ENCODE measurements around the gene LAMA2. TPM values are rescaled to one million over a fixed set of nuclear protein-coding genes. Genes with fewer than 3 reads are reported as not detected.
A peak's percentile ranks its signal among the peaks of the same experiment; 100 is the strongest.

Gene LAMA2
- total RNA-seq, 2 donors from 2014 or later: 2.2 to 3.4 TPM

DNA sequence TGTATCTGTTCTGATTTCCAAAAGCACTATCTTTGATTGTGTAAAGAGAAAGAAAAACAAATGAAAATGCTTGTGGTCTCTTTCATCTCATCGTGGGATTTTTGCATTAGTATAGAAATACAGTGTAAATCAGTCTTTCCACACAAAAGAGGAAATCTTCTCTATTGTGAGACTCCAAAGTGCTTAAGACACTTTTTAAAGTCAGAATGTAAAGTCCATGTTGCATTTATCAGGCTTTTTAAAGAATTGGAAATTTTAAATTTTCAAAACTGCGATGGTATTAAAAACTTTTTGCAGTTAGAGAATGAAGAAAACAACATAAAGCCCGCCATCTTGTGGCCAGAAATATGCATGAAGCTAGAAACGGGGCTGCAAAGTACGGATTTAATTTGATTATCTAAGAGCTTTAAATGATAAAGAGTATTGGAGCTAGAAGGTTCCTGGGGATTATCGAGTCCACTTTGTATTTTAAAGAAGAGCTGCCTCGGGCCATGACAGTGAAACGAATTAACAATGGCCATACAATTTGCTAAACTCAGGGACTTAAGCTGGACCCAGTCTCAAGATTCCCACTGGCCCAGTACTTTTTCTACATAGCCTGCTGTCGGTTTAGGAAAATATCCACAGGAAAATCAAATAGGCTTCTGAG is 487.5 kb downstream of the LAMA2 start:
- peaks cover 17% of the 10 kb centered on the region for H3K4me1 Mint-ChIP-seq
- no peaks in the 10 kb centered on the region for H3K27me3 Mint-ChIP-seq
- no peak overlapping the region for H3K27ac Mint-ChIP-seq
- ATAC-seq (peak; percentile 35), DNase-seq (peak in 1 of 3 donors; percentile 35)
- peak overlapping the region; percentile 49 for H3K4me3 Mint-ChIP-seq
- no peaks in the 10 kb centered on the region for H3K9me3 ChIP-seq (ENCODE audit: control insufficient read depth, low read length, poor library complexity, severe bottlenecking)
- peaks cover 2% of the 10 kb centered on the region for H3K36me3 Mint-ChIP-seq (ENCODE audit: low read depth)

DNA sequence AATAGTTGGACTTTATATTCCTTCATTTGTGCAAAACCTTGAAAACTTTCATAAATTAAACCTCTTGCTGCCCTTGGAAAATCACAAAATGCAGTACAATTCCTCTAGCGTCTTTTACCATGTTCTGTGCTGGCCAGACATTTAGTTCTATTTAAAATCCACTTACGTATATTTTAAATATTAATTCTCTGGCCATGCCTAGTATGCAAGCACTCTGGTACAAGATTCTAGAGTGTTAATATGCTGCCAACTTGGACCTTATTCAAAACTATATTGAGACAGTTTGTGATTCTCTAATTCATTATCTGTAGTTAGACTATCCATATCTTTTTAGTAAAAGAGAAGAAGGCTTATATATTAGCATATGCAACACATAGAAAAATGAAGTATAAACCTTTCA is 498.9 kb downstream of the LAMA2 start:
- ATAC-seq (no peak), DNase-seq (no peak)
- peaks cover 6% of the 10 kb centered on the region for H3K36me3 Mint-ChIP-seq (ENCODE audit: low read depth)
- H3K27ac Mint-ChIP-seq: no peak overlapping the region
- H3K9me3 ChIP-seq (ENCODE audit: control insufficient read depth, low read length, poor library complexity, severe bottlenecking): no peaks in the 10 kb centered on the region
- H3K27me3 Mint-ChIP-seq: peaks cover 5% of the 10 kb centered on the region
- peaks cover 4% of the 10 kb centered on the region for H3K4me1 Mint-ChIP-seq
- H3K4me3 Mint-ChIP-seq: no peak overlapping the region

DNA sequence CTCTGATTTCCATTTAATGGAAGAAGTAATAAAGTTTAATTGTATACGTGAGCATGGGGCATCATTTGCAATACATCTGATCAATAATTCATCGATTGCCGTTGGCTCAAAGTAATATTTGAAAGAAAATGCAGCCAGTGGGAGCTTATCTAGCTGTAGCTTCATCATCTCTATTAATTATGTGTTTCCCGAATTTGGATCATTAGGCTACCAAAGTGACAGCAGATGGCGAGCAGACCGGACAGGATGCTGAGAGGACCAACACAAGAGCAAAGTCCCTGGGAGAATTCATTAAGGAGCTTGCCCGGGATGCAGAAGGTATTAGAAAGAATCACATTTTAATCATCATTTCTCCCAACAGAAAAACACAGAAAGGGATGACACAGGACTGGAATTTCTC is 500.0 kb downstream of the LAMA2 start:
- no peak for DNase-seq
- no peak for ATAC-seq
- no peak overlapping the region for H3K27ac Mint-ChIP-seq
- no peaks in the 10 kb centered on the region for H3K27me3 Mint-ChIP-seq
- H3K4me1 Mint-ChIP-seq: peaks cover under 1% of the 10 kb centered on the region
- no peak overlapping the region for H3K4me3 Mint-ChIP-seq
- H3K36me3 Mint-ChIP-seq (ENCODE audit: low read depth): peaks cover 6% of the 10 kb centered on the region
- no peaks in the 10 kb centered on the region for H3K9me3 ChIP-seq (ENCODE audit: control insufficient read depth, low read length, poor library complexity, severe bottlenecking)

DNA sequence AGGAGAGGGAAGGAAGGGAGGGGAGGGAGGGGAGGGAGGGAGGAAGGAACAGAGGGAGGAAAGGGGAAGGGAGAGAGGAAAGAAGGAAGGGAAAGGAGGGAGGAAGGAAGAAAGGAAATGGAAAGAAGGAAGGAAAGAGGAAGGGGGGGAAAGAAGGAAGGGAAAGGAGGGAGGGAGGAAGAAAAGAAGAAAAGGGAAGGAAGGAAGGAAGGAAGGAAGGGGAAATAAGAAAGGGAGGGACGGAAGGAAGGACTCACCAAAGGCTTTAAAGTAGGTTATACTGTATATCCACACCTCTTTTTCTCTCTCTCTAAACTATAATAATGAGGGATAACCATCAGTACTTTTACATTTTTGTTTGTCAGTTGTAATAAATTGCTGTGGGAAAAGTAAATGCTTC is 502.2 kb downstream of the LAMA2 start:
- no peak for DNase-seq
- Mint-ChIP-seq H3K4me3 (no peak overlapping the region), H3K36me3 (ENCODE audit: low read depth) (peaks cover 9% of the 10 kb centered on the region), H3K4me1 (peaks cover 2% of the 10 kb centered on the region), H3K27ac (no peak overlapping the region), H3K27me3 (no peaks in the 10 kb centered on the region)
- H3K9me3 ChIP-seq (ENCODE audit: control insufficient read depth, low read length, poor library complexity, severe bottlenecking): no peaks in the 10 kb centered on the region
- ATAC-seq: no peak

DNA sequence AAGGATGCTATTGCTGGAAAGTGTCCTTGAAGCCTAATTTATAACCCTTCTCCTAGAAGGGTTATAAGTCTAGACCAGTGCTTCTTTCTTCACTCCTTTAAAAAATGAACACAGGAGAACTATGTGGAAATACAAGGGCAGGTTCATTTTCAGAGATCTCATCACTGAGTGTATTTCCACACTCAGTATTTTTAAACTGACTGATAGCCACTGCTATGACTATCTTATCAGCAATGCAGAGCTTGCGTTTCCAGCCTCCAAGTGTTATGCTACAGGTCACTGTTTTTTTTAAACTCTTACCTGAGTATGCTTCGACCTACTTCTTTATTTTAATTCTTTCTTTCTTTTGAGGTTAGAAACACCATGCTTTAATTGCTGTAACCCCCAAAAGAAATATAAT is 508.0 kb downstream of the LAMA2 start:
- Mint-ChIP-seq H3K27ac (no peak overlapping the region), H3K4me3 (no peak overlapping the region), H3K4me1 (peaks cover 2% of the 10 kb centered on the region), H3K36me3 (ENCODE audit: low read depth) (peaks cover 16% of the 10 kb centered on the region), H3K27me3 (no peaks in the 10 kb centered on the region)
- no peak for DNase-seq
- no peak for ATAC-seq
- H3K9me3 ChIP-seq (ENCODE audit: control insufficient read depth, low read length, poor library complexity, severe bottlenecking): no peaks in the 10 kb centered on the region

DNA sequence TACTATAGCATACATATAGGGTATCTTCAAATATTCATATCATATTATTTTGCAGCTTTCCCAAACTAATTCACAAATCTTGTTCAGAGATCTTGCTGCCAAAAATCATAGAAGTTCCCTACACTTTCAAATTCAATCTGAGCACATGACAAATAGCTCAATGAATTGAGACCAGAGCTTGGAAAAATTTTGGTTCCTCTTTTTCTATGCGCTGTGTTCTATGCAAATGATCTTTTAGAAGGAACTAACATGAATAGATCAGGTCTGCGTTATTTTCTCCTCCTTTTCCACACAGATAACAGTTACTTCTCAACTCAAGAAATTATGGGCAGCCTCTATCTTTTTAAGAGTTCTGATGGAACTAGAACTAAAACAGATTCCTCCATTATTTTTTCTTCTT is 510.7 kb downstream of the LAMA2 start:
- H3K9me3 ChIP-seq (ENCODE audit: control insufficient read depth, low read length, poor library complexity, severe bottlenecking): no peaks in the 10 kb centered on the region
- ATAC-seq: no peak
- no peak for DNase-seq
- H3K27ac Mint-ChIP-seq: no peak overlapping the region
- H3K4me1 Mint-ChIP-seq: peaks cover 2% of the 10 kb centered on the region
- H3K4me3 Mint-ChIP-seq: no peak overlapping the region
- peaks cover 15% of the 10 kb centered on the region for H3K36me3 Mint-ChIP-seq (ENCODE audit: low read depth)
- H3K27me3 Mint-ChIP-seq: no peaks in the 10 kb centered on the region

DNA sequence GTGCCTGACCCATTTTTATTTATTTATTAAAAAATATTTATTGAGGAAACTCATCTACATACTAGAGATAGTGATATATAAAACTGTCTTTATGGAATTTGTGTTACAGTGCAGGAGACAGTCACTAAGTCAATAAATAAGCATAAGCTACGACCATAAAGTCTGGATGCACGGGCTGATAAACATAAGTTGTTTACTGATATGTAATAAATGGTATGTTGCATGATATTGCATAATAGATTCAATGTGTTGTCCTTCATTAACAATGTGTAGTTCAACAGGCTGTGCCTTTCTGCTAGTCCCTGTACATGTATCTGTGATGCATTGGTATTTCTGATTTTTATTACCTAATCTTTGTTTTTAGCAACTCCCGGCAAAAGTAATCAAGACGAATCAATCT is 515.8 kb downstream of the LAMA2 start:
- Mint-ChIP-seq H3K27ac (no peak overlapping the region), H3K4me3 (no peak overlapping the region), H3K36me3 (ENCODE audit: low read depth) (peaks cover 10% of the 10 kb centered on the region), H3K27me3 (no peaks in the 10 kb centered on the region), H3K4me1 (peaks cover 2% of the 10 kb centered on the region)
- ATAC-seq: no peak
- H3K9me3 ChIP-seq (ENCODE audit: control insufficient read depth, low read length, poor library complexity, severe bottlenecking): no peaks in the 10 kb centered on the region
- no peak for DNase-seq

DNA sequence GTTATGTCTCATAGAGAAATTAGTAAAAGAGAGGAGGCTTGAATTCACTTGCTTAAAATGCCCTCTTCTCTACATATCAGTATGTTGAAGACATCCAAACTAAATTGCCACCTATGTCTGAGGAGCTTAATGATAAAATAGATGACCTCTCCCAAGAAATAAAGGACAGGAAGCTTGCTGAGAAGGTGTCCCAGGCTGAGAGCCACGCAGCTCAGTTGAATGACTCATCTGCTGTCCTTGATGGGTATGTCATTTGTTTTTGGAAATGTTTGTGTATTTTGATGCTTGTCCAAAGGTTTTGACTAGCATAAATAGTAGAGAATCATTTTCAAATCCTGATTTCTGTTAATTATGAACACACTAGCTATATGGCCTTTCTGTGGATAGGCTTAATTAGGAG is 519.3 kb downstream of the LAMA2 start:
- H3K27me3 Mint-ChIP-seq: no peaks in the 10 kb centered on the region
- no peaks in the 10 kb centered on the region for H3K9me3 ChIP-seq (ENCODE audit: control insufficient read depth, low read length, poor library complexity, severe bottlenecking)
- peaks cover 2% of the 10 kb centered on the region for H3K4me1 Mint-ChIP-seq
- H3K4me3 Mint-ChIP-seq: no peak overlapping the region
- H3K36me3 Mint-ChIP-seq (ENCODE audit: low read depth): peaks cover 4% of the 10 kb centered on the region
- no peak for ATAC-seq
- no peak overlapping the region for H3K27ac Mint-ChIP-seq
- DNase-seq: no peak

DNA sequence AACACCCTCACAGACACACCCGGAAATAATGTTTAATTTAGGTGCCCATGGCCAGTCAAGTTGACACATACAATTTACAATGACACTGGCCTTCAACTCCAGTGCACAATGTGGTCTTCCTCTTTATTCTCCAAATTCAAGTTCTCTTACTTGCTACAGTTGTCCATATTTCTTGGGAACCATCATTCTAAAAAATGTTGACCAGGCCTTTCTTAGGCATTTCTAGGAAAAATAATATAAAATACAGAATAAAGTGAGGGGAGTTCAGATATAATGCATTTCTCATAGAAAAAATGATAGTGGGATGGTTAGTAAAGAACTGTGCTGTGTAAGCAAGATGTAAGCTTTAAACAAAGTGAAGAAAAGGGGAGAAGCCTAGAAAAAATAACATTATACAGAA is 528.2 kb downstream of the LAMA2 start:
- DNase-seq (no peak), ATAC-seq (no peak)
- H3K9me3 ChIP-seq (ENCODE audit: control insufficient read depth, low read length, poor library complexity, severe bottlenecking): no peaks in the 10 kb centered on the region
- no peaks in the 10 kb centered on the region for H3K4me1 Mint-ChIP-seq
- H3K27me3 Mint-ChIP-seq: no peaks in the 10 kb centered on the region
- no peak overlapping the region for H3K27ac Mint-ChIP-seq
- H3K36me3 Mint-ChIP-seq (ENCODE audit: low read depth): peaks cover 10% of the 10 kb centered on the region
- H3K4me3 Mint-ChIP-seq: no peak overlapping the region

DNA sequence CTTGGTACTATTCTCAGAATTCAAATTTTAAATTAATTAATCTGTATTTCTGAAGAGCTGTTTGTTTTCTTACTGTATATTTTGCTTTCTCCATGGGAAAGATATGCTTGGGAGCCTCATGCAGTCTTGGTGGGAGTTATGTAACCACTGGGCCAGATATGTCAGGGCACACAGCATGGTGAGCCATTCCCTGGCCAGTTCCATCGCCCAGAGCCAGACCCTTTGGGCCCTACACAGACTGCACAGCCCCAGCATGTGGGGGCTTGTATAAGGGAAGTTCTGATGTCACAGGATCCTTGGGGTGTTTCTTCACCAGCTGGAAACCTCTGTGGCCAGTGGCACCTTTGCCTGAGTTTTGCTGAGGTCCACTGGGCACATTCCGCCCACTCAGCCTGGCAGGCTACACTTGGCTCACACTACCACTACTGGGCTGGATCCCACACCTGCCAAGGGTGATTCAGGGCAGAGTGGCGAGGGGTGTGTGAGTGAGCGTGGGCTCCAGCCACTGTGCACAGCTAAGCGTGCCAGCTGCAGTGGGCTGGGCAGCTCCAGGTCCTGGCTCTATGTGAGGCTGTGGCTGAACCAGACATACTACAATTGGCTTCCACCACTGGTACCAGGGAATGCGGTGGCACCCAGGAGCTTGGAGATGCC is 533.5 kb downstream of the LAMA2 start:
- Mint-ChIP-seq H3K4me3 (no peak overlapping the region), H3K27ac (peak overlapping the region; percentile 34)
- ATAC-seq: no peak

DNA sequence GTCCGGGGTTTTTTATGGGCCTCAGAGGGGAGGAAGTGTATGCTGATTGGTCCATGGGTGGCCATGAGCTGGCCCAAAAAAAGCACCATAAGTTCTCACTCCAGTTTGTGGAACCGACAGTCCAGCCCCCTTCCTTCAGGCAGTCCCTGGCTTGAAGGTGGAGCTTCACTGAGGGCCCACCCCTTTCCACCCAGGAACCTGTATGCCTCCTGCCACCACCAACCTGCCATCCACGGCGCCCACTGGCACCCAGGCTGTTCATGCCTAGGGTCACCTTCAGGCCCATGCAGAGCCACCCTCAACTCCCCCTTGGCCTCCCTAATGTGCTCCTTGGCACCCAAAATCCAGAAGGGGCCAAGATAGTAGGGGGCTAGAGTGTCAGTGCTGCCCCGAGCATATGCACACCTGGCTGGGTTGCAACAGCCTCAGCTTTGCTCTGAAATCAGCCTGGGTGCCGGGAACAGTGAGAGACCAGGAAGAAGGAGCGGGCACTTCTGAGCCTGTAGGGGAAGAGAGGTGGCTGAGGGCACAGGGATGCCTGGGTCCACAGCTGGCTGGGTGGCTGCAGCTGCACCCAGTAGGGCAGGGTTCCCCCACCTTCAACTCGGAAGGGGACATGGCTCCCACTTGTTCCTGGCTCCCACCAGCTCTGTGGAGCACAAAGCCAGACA is 534.6 kb downstream of the LAMA2 start:
- Mint-ChIP-seq H3K27me3 (no peaks in the 10 kb centered on the region), H3K4me3 (no peak overlapping the region), H3K4me1 (no peaks in the 10 kb centered on the region), H3K27ac (no peak overlapping the region), H3K36me3 (ENCODE audit: low read depth) (peaks cover 6% of the 10 kb centered on the region)
- DNase-seq (no peak), ATAC-seq (no peak)
- H3K9me3 ChIP-seq (ENCODE audit: control insufficient read depth, low read length, poor library complexity, severe bottlenecking): no peaks in the 10 kb centered on the region

More for the DNA sequence above, 533.5 kb downstream of the LAMA2 start:
- no peaks in the 10 kb centered on the region for H3K4me1 Mint-ChIP-seq
- H3K36me3 Mint-ChIP-seq (ENCODE audit: low read depth): peaks cover 5% of the 10 kb centered on the region
- H3K27me3 Mint-ChIP-seq: no peaks in the 10 kb centered on the region
- DNase-seq: no peak
- no peaks in the 10 kb centered on the region for H3K9me3 ChIP-seq (ENCODE audit: control insufficient read depth, low read length, poor library complexity, severe bottlenecking)

DNA sequence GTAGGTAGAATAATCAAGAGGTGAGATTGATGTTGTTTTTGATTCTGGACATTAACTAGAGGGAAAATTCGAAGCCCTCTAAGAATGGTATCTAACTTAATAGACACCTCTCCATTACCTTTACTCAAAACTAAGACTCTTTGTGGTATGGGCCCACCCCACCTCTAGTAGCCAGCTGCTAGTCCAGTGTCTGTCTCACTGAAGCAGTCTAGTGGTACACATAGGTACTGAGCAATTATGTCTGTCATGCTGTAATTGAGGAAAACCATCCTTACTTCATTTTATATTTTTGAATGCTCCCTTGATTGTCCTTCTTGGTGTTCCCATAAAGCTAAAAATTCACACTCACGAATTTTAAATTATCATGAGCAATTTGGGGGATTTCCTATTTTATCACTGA is 536.4 kb downstream of the LAMA2 start:
- H3K36me3 Mint-ChIP-seq (ENCODE audit: low read depth): peaks cover 6% of the 10 kb centered on the region
- no peak for ATAC-seq
- no peak overlapping the region for H3K4me3 Mint-ChIP-seq
- DNase-seq: no peak
- no peaks in the 10 kb centered on the region for H3K4me1 Mint-ChIP-seq
- H3K9me3 ChIP-seq (ENCODE audit: control insufficient read depth, low read length, poor library complexity, severe bottlenecking): peaks cover 3% of the 10 kb centered on the region
- H3K27me3 Mint-ChIP-seq: no peaks in the 10 kb centered on the region
- H3K27ac Mint-ChIP-seq: no peak overlapping the region

DNA sequence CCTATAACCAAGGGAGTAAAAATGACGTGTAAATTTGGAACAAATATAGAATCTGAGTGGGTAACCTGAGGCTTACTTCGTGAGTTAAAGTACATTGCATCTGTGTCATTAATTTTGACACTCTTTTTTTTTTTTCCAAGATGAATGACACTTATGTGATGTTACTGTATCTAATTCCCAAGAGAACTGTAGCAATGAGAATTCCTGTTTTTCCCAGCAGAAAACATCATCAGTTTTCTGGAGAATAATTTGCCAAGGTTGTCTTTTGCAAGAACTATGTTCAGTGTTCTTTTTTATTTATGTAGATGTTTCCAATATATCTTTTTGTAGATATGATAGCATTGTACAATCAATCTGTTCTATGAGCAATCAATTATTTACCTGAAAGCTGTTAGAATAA is 543.4 kb downstream of the LAMA2 start:
- H3K9me3 ChIP-seq (ENCODE audit: control insufficient read depth, low read length, poor library complexity, severe bottlenecking): peaks cover 3% of the 10 kb centered on the region
- Mint-ChIP-seq H3K36me3 (ENCODE audit: low read depth) (peaks cover 13% of the 10 kb centered on the region), H3K4me3 (no peak overlapping the region), H3K4me1 (no peaks in the 10 kb centered on the region), H3K27ac (no peak overlapping the region), H3K27me3 (no peaks in the 10 kb centered on the region)
- DNase-seq (no peak), ATAC-seq (no peak)

DNA sequence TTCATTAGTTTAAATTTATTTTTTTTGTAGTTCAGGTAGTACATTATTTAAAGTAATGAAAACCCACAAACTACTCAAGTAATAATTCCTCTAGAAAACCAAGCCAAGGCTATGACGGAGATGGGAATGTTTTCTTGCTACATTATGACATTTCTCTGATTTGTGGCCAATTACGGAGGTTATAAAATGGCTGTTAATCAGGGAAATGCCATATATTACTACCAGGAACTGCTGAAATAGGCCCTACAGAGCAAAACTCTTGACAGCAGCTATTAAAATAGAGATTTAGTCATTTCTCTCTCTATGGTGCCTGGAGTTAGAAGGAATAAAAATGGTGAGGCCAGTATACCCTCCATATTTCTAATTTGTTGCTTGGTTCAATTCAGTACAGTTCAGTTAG is 547.0 kb downstream of the LAMA2 start:
- no peaks in the 10 kb centered on the region for H3K9me3 ChIP-seq (ENCODE audit: control insufficient read depth, low read length, poor library complexity, severe bottlenecking)
- Mint-ChIP-seq H3K4me1 (peaks cover 3% of the 10 kb centered on the region), H3K27ac (no peak overlapping the region), H3K36me3 (ENCODE audit: low read depth) (peaks cover 11% of the 10 kb centered on the region), H3K27me3 (no peaks in the 10 kb centered on the region), H3K4me3 (no peak overlapping the region)
- ATAC-seq: no peak
- no peak for DNase-seq

Data from T-helper 17 cell (primary cell).